ENCODE results near the gene CEP135.
"Not testable (repeated sequence)": the region's sequence is repeated elsewhere in the genome, so short reads cannot be mapped to it uniquely, and the experiment has no call there.

The CEP135 gene, protein sequence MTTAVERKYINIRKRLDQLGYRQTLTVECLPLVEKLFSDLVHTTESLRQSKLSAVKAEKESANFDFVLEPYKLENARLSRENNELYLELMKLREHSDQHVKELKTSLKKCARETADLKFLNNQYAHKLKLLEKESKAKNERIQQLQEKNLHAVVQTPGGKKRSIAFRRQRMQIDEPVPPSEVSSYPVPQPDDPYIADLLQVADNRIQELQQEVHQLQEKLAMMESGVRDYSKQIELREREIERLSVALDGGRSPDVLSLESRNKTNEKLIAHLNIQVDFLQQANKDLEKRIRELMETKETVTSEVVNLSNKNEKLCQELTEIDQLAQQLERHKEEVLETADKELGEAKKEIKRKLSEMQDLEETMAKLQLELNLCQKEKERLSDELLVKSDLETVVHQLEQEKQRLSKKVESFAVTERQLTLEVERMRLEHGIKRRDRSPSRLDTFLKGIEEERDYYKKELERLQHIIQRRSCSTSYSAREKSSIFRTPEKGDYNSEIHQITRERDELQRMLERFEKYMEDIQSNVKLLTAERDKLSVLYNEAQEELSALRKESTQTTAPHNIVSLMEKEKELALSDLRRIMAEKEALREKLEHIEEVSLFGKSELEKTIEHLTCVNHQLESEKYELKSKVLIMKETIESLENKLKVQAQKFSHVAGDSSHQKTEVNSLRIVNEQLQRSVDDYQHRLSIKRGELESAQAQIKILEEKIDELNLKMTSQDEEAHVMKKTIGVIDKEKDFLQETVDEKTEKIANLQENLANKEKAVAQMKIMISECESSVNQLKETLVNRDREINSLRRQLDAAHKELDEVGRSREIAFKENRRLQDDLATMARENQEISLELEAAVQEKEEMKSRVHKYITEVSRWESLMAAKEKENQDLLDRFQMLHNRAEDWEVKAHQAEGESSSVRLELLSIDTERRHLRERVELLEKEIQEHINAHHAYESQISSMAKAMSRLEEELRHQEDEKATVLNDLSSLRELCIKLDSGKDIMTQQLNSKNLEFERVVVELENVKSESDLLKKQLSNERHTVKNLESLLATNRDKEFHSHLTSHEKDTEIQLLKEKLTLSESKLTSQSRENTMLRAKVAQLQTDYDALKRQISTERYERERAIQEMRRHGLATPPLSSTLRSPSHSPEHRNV

DNA sequence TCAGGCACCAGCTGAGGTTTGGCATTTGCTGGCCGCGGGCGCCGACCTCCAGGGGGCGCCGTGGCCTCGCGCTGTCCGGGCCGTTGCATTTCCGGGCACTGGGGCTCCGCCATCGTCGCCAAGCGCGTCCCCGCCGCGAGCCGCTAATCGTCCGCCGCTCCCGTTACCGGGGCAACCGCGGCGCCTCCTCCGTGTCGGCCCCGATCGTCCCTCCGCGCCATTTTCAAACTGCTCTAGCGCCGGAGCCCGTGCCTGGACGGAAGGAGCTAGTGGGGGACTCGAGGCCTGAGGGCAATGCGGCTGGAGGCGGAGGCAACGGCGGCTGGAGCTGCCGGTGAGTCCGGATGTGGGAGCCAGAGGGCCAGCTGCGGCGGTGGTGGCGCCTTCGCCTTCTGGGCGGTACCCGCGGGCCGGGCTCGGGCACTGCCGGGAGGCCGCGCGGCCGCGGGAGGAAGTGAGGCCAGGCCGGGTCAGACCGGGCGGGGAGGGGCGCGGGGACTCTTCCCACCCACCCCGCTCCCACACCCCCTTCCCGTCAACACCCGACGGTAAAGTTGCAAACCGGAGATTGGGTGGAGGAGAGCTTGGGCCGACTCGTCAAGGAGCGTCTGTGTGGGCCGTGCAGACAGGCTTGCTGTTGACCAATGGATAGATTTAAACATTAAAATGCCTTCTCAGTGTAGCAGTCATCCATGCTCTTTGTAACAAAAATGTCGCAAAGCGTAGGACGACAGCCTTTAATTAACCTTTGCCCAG, at the start of gene CEP135:
CEP135 (plus strand) TSS at position 220 of the 756 bp plus-strand sequence. CDS start 3,186 bp downstream, outside the sequence.
- DNase-seq, result peak; percentile 94

DNA sequence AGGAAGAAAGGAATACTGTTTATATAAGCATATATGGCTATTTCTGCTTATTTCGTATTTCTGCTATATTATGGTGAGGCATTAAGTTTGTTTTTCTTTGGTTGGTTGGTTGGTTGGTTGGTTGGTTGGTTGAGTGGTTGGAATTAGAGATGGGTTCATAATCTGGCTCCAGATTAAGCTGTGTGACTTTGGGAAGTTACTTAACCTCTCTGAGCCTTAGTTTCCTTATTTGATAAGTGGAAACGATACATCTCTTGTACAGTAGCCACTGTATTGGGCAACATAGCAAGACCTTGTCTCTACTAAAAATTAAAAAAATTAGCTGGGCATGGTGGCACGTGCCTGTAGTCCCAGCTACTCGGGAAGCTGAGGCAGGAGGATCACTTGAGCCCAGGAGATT, 46.1 kb upstream of the CEP135 start:
- no peak for DNase-seq

- DNase-seq, result no peak
Observed at GRCh38 chr4:55903577-55903976, 45.2 kb upstream of the CEP135 start.

- no peak for DNase-seq
Observed at GRCh38 chr4:55904576-55904975, 44.2 kb upstream of the CEP135 start.

DNA sequence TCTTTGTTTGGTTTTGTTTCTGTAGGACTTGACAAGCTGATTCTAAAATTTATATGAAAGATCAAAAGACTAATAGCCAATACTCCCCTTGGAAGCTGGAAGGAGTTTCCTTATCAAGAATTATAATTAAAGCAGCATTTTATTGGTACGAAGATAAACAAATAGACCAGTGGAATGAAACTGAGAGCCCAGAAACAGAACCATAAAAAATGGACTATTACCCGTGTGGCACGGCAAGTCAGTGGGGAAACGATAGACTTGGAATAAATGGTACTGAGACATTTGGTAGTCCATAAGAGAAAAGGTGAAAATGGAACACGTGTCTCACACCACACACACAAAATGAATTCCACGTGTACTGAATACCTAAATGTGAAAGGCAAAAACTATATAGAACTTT, 42.4 kb upstream of the CEP135 start:
- DNase-seq, result no peak

GRCh38 chr4:55906989-55907388, 41.8 kb upstream of the CEP135 start:
- no peak for DNase-seq

GRCh38 chr4:55907469-55907868, 41.3 kb upstream of the CEP135 start:
- no peak for DNase-seq

- DNase-seq, result no peak
Observed at GRCh38 chr4:55910140-55910539, 38.6 kb upstream of the CEP135 start.

DNA sequence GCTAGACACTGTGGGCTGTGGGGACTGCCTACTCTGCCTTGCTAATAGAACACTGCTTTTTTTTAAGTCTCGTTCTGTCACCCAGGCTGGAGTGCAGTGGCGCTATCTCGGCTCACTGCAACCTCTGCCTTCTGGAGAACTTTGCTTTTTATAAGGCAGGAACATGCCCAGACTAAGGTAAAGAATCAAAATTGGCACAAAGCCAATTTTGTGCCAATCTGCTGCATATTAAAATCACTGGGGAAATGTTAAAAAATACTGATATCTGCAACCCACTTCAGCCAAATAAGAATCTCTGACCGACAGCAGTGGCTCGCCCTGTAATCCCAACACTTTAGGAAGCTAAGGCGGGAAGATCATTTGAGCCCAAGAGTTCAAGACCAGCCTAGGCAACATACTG, 36.5 kb upstream of the CEP135 start:
- no peak for DNase-seq

DNA sequence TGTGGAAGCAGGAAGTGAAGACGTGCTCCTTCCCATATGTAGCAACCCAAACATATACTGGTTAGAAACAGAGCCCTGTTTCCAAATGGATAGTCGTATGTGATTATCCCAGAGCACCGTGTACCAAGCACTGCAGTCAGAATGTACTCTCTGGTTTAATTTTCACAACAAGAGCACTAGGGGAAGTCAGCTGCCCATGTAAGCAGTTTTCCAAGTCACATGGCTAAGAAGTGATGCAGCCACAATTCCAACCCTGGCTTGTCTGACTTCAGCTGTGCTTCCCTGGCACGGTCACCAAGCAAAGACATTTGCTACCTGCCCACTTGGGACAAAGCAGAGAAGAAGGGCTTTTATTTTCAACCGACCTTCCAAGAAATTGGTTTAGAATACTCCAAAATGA, 28.2 kb upstream of the CEP135 start:
- DNase-seq, result no peak

DNA sequence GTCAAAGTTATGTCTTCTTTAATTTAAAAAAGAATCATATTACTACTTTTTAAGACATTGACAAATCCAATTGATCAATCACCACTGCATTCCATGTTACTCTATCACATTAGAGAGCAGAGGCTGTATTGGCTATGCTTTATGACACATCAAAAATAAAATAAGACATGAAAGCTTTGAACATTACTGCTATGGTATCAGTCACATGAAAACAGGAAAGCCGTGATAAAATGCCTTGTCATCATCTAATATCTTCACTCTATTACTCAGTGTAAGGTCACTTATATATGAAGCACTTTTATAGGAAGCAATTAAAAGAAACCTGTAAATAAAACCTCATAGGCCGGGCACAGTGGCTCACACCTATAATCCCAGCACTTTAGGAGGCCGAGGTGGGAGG, 27.7 kb upstream of the CEP135 start:
- DNase-seq, result no peak

- DNase-seq, result no peak
Observed at GRCh38 chr4:55925241-55925640, 23.5 kb upstream of the CEP135 start.

DNA sequence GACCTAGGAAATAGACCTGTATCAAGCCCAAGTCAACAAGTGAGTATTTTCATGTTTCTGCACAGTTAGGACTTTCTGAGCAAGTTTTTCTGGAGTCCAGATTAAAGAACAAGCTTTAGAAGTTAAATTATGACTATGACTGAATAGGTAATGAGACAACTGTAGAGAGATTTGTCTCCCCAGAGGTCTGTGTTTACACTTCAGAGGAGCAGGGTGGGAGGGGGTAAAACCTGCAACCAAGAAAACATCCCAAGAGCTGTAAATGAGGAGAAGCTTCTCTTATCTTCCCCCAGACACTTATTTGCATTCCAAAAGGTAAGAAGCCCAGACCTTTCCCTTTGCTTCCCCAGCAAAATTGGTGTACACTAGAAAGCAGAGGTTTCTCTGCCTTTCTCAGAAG, 22.1 kb upstream of the CEP135 start:
- DNase-seq, result no peak

GRCh38 chr4:55927803-55928437, 20.8 kb upstream of the CEP135 start:
- DNase-seq, result no peak

DNA sequence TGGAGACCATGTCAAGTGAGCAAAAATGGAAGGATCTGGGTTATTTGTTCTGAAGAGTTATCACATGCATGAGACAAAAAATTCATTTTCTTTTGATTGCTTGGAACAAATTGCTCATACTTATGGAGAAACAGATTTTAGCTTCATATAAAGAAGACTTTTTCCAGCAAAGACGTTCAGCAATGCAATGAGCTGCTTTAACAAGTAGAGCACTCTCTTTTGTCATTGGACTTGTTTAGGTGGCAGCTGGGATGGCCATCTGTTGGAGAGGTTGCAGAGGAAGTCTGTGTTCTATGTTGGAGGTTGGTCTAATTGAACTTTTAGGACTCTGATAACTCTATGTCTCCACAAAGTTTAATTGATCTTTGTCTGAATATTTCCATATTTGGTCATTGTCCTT, 19.9 kb upstream of the CEP135 start:
- no peak for DNase-seq

DNA sequence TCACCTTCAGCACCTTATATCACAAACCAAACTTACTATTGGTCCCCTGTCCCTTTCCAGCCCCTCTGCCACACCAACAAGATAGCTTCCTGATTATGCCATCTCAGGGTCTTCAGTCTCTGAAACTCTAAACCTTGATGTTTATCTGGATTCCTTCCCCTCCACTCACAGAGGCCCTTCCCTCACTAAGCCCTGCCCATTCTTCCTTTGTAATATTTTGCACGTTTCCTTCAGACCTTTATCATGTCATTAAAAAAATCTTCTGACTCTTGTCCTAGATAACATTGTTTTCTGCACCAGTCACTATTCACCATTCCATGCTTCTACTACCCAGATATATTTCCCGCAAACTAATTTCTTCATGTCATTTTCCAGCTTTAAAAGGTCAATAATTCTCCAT, 17.7 kb upstream of the CEP135 start:
- no peak for DNase-seq

DNA sequence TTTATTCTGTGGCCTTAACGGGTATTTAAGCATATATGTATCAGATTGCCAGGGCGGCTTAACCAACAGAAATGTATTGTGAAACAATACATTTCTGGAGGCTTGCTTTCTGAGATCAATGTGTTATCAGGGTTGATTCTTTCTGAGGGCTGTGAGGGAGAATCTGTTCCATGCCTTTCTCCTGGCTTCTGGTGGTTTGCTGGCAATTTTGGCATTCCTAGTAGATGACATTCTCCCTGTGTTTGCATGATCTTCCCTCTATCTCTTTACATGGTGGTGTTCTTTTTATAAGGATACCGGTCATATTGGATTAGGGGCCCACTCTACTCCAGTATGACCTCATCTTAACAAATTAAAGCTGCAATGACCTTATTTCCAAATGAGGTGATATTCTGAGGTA, 16.9 kb upstream of the CEP135 start:
- DNase-seq, result no peak

DNA sequence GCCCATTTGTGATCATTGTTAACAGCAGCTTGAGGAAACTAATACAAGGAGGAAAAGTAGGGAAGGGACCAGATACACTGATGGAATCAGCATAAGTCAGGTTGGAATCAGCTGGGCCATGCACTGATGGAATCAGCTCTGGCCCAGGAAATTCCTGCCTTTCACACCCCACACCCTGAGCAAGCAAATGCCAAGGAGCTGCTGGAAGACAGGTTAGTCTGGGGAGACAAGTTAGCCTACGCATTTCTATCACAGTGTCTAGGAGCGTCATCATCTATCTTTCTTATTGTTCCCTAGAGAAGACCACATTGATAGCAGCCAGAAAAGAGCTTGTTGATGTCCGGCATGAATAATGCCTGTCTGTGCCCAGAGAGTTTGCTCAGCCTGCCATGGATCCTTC, 16.2 kb upstream of the CEP135 start:
- DNase-seq, result no peak

DNA sequence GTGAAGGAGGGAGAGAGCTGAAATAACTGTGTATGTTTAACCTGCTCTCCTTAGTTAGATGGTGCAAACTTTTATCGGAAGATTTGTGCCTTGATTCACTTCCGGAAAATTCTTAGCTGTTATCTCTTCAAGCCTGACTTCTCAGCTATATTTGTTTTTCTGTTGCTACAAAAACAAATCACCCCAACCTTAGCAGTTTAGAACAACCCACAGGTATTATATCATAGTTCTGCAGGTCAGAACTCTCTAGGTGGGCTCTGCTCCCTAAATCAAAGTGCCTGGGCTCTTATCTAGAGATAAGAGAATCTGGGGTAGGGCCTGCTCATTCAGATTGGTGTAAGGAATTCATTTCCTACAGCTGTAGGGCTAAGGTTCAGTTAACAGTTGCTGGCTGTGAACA, 15.1 kb upstream of the CEP135 start:
- DNase-seq, result no peak

GRCh38 chr4:55935907-55936306, 12.8 kb upstream of the CEP135 start:
- not testable (repeated sequence) for DNase-seq

DNA sequence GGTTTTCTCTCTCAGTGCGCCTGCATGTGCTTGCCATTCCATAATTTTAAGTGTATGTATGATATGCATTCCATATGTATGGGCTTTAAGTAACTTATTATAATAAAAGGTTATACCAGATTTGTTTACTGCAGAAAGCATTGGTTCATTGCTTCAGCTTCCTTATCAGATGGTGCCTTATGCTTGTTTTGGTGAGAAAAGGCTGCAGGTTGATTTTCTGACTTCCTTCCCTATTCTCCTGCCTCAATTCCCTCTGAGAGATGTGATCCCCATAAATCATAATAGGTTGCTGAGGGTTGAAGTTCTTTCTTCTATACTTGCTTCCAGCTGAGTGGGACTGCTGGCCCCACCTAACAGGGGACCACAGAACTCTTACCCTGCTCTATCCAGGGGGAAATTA, 10.3 kb upstream of the CEP135 start:
- DNase-seq, result no peak

GRCh38 chr4:55939421-55939820, 9.3 kb upstream of the CEP135 start:
- no peak for DNase-seq
